Cortex of kidney (tissue), 1 donor: ENCODE results near the gene MAP3K20.
"Not testable (repeated sequence)": the region's sequence is repeated elsewhere in the genome, so short reads cannot be mapped to it uniquely, and the experiment has no call there.

Source experiments
- DNase-seq: peaks from one replicate; lab custom pipeline; 2025; lab: John Stamatoyannopoulos, UW

The MAP3K20 gene

GRCh38 chr2:173280853-173281252, 205.2 kb downstream of the MAP3K20 start:
- DNase-seq: no peak

- not testable (repeated sequence) for DNase-seq
These were observed 206.3 kb downstream of the MAP3K20 start for GRCh38 chr2:173281898-173282297.

GRCh38 chr2:173282795-173283545, 207.3 kb downstream of the MAP3K20 start:
- no peak for DNase-seq

GRCh38 chr2:173286153-173286809, 210.6 kb downstream of the MAP3K20 start:
- DNase-seq: no peak

- DNase-seq: no peak
These were observed 211.9 kb downstream of the MAP3K20 start for GRCh38 chr2:173287594-173287993.

GRCh38 chr2:173288561-173288960, 212.9 kb downstream of the MAP3K20 start:
- no peak for DNase-seq

- no peak for DNase-seq
These were observed 214.4 kb downstream of the MAP3K20 start for GRCh38 chr2:173290046-173290445.

- DNase-seq: no peak
These were observed 214.9 kb downstream of the MAP3K20 start for GRCh38 chr2:173290518-173290917.

GRCh38 chr2:173291412-173291811, 215.8 kb downstream of the MAP3K20 start:
- no peak for DNase-seq

- DNase-seq: no peak
These were observed 220.6 kb downstream of the MAP3K20 start for GRCh38 chr2:173296235-173296634.

- no peak for DNase-seq
These were observed 223.0 kb downstream of the MAP3K20 start for GRCh38 chr2:173298536-173299097.

- no peak for DNase-seq
These were observed 224.1 kb downstream of the MAP3K20 start for GRCh38 chr2:173299764-173300163.

- no peak for DNase-seq
These were observed 224.8 kb downstream of the MAP3K20 start for GRCh38 chr2:173300458-173300857.

- DNase-seq: not testable (repeated sequence)
These were observed 225.9 kb downstream of the MAP3K20 start for GRCh38 chr2:173301549-173301948.

- DNase-seq: no peak
These were observed 229.7 kb downstream of the MAP3K20 start for GRCh38 chr2:173305303-173305702.

- DNase-seq: no peak
These were observed 231.6 kb downstream of the MAP3K20 start for GRCh38 chr2:173307293-173307692.

GRCh38 chr2:173309370-173309769, 233.7 kb downstream of the MAP3K20 start:
- not testable (repeated sequence) for DNase-seq

GRCh38 chr2:173311844-173312606, 236.4 kb downstream of the MAP3K20 start:
- DNase-seq: no peak
